ENCODE data around the gene DNAJC9. TPM values are rescaled to one million over a fixed set of nuclear protein-coding genes. Genes with fewer than 3 reads are reported as not detected.

The DNAJC9 gene, protein sequence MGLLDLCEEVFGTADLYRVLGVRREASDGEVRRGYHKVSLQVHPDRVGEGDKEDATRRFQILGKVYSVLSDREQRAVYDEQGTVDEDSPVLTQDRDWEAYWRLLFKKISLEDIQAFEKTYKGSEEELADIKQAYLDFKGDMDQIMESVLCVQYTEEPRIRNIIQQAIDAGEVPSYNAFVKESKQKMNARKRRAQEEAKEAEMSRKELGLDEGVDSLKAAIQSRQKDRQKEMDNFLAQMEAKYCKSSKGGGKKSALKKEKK
- total RNA-seq, result 34.0 TPM

DNA sequence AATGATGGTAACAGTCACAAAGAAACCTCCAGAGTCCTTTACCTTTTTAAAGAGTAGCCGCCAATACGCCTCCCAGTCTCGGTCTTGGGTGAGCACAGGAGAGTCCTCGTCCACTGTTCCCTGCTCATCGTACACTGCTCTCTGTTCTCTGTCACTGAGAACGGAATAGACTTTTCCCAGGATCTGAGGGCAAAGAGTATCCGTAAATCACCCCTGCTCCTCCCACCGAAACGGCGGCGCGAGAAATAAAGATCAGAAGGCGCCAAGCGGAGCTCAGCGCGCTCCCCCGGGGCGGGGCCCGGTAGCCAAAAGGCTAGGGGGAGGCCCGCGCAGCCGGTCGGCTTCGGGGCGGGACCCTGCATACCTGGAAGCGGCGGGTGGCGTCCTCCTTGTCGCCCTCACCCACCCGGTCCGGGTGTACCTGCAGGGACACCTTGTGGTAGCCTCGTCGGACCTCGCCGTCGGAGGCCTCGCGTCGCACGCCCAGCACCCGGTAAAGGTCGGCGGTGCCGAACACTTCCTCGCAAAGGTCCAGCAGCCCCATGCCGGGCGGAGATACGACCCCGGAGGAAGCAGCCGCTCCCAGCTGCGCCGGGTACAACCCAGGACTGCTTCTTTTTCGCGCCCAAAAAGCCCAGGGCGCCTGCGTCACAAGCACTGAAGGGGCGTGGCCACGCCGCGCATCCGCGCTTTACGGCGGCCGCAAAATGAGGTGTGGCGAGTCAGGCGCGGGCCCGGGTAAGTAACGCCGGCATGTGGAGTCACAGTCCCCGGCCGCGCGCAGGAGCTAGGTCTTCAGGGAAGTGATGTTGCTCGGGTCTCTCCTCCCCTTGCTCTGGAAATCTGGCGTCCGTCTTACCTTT, at the start of gene DNAJC9:
TSS of gene DNAJC9 (minus strand) at position 610 of the 863 bp plus-strand sequence. CDS start at position 544, 66 bp downstream.

DNA sequence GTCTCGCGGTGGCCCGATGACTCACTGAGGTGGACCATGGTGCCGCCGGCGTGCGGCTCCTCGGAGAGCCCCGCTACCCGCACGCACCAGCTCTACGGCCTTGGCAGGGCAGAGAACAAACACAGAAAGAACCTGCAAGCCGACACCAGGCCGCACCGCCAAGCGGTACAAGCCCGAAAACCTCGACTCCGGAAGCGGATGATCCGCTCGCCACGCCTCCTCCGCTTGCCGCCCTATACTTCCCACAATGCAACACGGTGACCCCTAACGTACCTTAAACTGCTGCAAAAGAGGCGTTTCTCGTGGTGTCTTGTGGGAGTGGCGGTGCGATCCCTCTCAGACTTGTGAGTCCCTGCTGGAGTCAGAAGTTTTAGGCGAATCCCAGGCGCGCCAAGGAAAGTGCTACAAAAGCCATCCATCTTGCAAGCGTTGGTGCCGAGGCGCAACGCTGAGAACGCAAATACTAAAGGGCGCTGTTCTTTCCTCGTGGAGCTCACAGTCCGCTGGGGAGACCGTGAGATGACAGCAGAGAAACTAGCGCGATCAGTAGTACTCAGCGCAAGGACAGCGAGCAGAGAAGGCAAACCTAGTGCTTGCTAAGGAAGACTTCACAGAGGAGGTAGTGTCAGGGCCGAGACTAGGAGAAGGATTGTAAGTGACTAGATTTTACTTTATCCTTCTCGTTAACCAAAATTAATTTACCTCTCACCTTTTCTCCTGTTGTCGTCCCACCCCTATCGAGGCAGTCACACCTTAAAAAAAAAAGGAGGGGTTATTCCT, 5.6 kb upstream of the DNAJC9 start, which contains the start of gene MRPS16:
TSS of gene MRPS16 (minus strand) at position 200 of the 780 bp plus-strand sequence. CDS start at position 38, 162 bp downstream.

Other genes starting within 250 kb of the DNAJC9 start
- gene P4HA1, start 150.4 kb downstream of the DNAJC9 start, total RNA-seq, result 107 TPM
- 1.5 TPM for gene NUDT13, start 136.8 kb downstream of the DNAJC9 start, total RNA-seq
- 42.8 TPM for gene ECD, start 79.2 kb downstream of the DNAJC9 start, total RNA-seq
- 33.8 TPM for gene FAM149B1, start 79.1 kb downstream of the DNAJC9 start, total RNA-seq
- gene MRPS16, start 5.4 kb upstream of the DNAJC9 start, total RNA-seq, result 53.2 TPM
- gene CFAP70, start 111.6 kb upstream of the DNAJC9 start, total RNA-seq, result 4.9 TPM
- 68.4 TPM for gene ANXA7, start 166.8 kb upstream of the DNAJC9 start, total RNA-seq
- gene MSS51, start 186.3 kb upstream of the DNAJC9 start, total RNA-seq, result 3.6 TPM
- 107 TPM for gene PPP3CB, start 248.8 kb upstream of the DNAJC9 start, total RNA-seq

Data from camera-type eye (tissue), 1 donor.